ENCODE measurements around the gene LY9. TPM values are rescaled to one million over a fixed set of nuclear protein-coding genes. Genes with fewer than 3 reads are reported as not detected.

Gene LY9
- total RNA-seq, 1 experiment from 2014 or later, result not detected

GRCh38 chr1:160819186-160819585 lies 23.2 kb downstream of the LY9 start:
- Histone ChIP-seq H3K36me3 (ENCODE audit: low read depth, low read length) (no peaks in the 10 kb centered on the region), H3K27ac (ENCODE audit: low read length) (no peak overlapping the region), H3K9me2 (replicated peaks; ENCODE audit: low read length) (no peaks in the 10 kb centered on the region), H3K4me2 (ENCODE audit: low read length) (no peak overlapping the region), H3K27me3 (ENCODE audit: low read length) (no peaks in the 10 kb centered on the region), H4K20me1 (ENCODE audit: low read length) (no peaks in the 10 kb centered on the region), H3K4me3 (ENCODE audit: low read length) (no peak overlapping the region), H3F3A (ENCODE audit: low read length, unreplicated experiment) (no peaks in the 10 kb centered on the region), H3K4me1 (ENCODE audit: insufficient read depth, low read length) (no peaks in the 10 kb centered on the region), H2AFZ (ENCODE audit: low read length) (no peak overlapping the region), H3K79me2 (ENCODE audit: low read length) (no peaks in the 10 kb centered on the region), H3K9ac (ENCODE audit: low read length) (no peak overlapping the region), H3K9me3 (ENCODE audit: low read length) (no peaks in the 10 kb centered on the region)
- DNase-seq, result no peak
- intact Hi-C loops (cut with micrococcal nuclease), result no loop called here
- CTCF ChIA-PET, result no interaction called here
- BruUV-seq (replicated peaks), result no TSS peak
- no peak for TF ChIP-seq EZH2 (IDR thresholded peaks at IDR 0.05; ENCODE audit: low read length, unreplicated experiment)
- TF ChIP-seq EZH2phosphoT487 (IDR thresholded peaks at IDR 0.05; ENCODE audit: borderline replicate concordance, low read length), result no peak
- no peak for TF ChIP-seq CTCF (conservative IDR thresholded peaks at IDR 0.05; ENCODE audit: low read depth, low read length)
- no peak for ATAC-seq
- POLR2A ChIA-PET (ENCODE audit: unreplicated experiment), result no interaction called here

DNA sequence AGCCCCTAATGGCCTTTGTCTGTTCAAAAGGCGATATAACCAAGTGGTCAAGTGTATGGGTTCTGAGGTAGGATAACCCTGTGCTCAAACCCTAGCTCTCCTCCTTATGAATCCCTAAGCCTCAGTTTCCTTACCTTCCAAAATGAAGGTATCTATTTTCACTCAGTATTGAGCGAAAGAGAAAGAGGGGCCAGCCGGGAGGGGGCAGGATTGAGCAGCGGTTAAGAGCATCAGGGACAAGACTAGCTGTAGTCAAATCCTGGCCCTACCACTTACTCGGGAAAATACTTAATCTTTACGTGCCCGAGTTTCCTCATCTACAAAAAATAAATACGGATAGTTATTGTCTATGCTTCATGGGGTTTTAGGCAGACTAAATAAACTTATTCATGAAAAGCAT lies 25.7 kb downstream of the LY9 start:
- Histone ChIP-seq H4K20me1 (ENCODE audit: low read length) (no peaks in the 10 kb centered on the region), H3K27ac (ENCODE audit: low read length) (no peak overlapping the region), H3K4me2 (ENCODE audit: low read length) (no peak overlapping the region), H3K27me3 (ENCODE audit: low read length) (no peaks in the 10 kb centered on the region), H3K4me3 (ENCODE audit: low read length) (no peak overlapping the region), H2AFZ (ENCODE audit: low read length) (no peak overlapping the region), H3K79me2 (ENCODE audit: low read length) (no peaks in the 10 kb centered on the region), H3K36me3 (ENCODE audit: low read depth, low read length) (no peaks in the 10 kb centered on the region), H3K4me1 (ENCODE audit: insufficient read depth, low read length) (peaks cover 15% of the 10 kb centered on the region), H3K9me2 (replicated peaks; ENCODE audit: low read length) (no peaks in the 10 kb centered on the region), H3K9me3 (ENCODE audit: low read length) (no peaks in the 10 kb centered on the region), H3K9ac (ENCODE audit: low read length) (no peak overlapping the region), H3F3A (ENCODE audit: low read length, unreplicated experiment) (no peaks in the 10 kb centered on the region)
- DNase-seq (no peak), ATAC-seq (no peak)
- TF ChIP-seq CTCF (conservative IDR thresholded peaks at IDR 0.05; ENCODE audit: low read depth, low read length), result peak; percentile 46; the same call in 1 of the 2 replicates
- no peak for TF ChIP-seq EZH2phosphoT487 (IDR thresholded peaks at IDR 0.05; ENCODE audit: borderline replicate concordance, low read length)
- no peak for TF ChIP-seq EZH2 (IDR thresholded peaks at IDR 0.05; ENCODE audit: low read length, unreplicated experiment)
- ChIA-PET CTCF (no interaction called here), POLR2A (ENCODE audit: unreplicated experiment) (no interaction called here)
- no TSS peak for BruUV-seq (replicated peaks)
- intact Hi-C loops (cut with micrococcal nuclease), result no loop called here

GRCh38 chr1:160823296-160823695 lies 27.3 kb downstream of the LY9 start:
- Histone ChIP-seq H3K9me2 (replicated peaks; ENCODE audit: low read length) (no peaks in the 10 kb centered on the region), H3K9ac (ENCODE audit: low read length) (no peak overlapping the region), H3F3A (ENCODE audit: low read length, unreplicated experiment) (no peaks in the 10 kb centered on the region), H3K79me2 (ENCODE audit: low read length) (no peaks in the 10 kb centered on the region), H3K36me3 (ENCODE audit: low read depth, low read length) (no peaks in the 10 kb centered on the region), H3K4me2 (ENCODE audit: low read length) (no peak overlapping the region), H3K4me3 (ENCODE audit: low read length) (no peak overlapping the region), H3K27ac (ENCODE audit: low read length) (no peak overlapping the region), H3K9me3 (ENCODE audit: low read length) (no peaks in the 10 kb centered on the region), H2AFZ (ENCODE audit: low read length) (no peak overlapping the region), H3K4me1 (ENCODE audit: insufficient read depth, low read length) (peaks cover 30% of the 10 kb centered on the region), H4K20me1 (ENCODE audit: low read length) (no peaks in the 10 kb centered on the region), H3K27me3 (ENCODE audit: low read length) (no peaks in the 10 kb centered on the region)
- POLR2A ChIA-PET (ENCODE audit: unreplicated experiment), result no interaction called here
- CTCF ChIA-PET, result no interaction called here
- TF ChIP-seq CTCF (conservative IDR thresholded peaks at IDR 0.05; ENCODE audit: low read depth, low read length) (no peak), EZH2phosphoT487 (IDR thresholded peaks at IDR 0.05; ENCODE audit: borderline replicate concordance, low read length) (no peak), EZH2 (IDR thresholded peaks at IDR 0.05; ENCODE audit: low read length, unreplicated experiment) (no peak)
- ATAC-seq (no peak), DNase-seq (no peak)
- intact Hi-C loops (cut with micrococcal nuclease), result no loop called here
- BruUV-seq (replicated peaks), result no TSS peak
